HEK293 (cell line): ENCODE data around the gene PREX1.
A peak's percentile ranks its signal among the peaks of the same experiment; 100 is the strongest.

Source experiments
- GLI2 ChIP-seq: fragments of 450-650 bp; formaldehyde crosslinking; IDR thresholded peaks from 2 replicates; pipeline ENCODE4; 2017; ENCODE audit warnings: missing biosample characterization, missing genetic modification characterization, low read depth, borderline replicate concordance
- GLIS1 ChIP-seq: fragments of 450-650 bp; formaldehyde crosslinking; IDR thresholded peaks from 2 replicates; pipeline ENCODE4 v1.5.1; 2016; ENCODE audit warnings: missing biosample characterization, missing genetic modification characterization
- KLF16 ChIP-seq: fragments of 450-650 bp; formaldehyde crosslinking; IDR thresholded peaks from 2 replicates; pipeline ENCODE4 v1.5.1; 2017; ENCODE audit warnings: missing biosample characterization, missing genetic modification characterization
- MZF1 ChIP-seq: fragments of 450-650 bp; formaldehyde crosslinking; IDR thresholded peaks from 2 replicates; pipeline ENCODE4 v1.5.1; 2017; ENCODE audit warnings: missing biosample characterization, missing genetic modification characterization, borderline replicate concordance
- OVOL3 ChIP-seq: fragments of 450-650 bp; formaldehyde crosslinking; IDR thresholded peaks from 2 replicates; pipeline ENCODE4 v1.5.1; 2016; ENCODE audit warnings: missing biosample characterization, missing genetic modification characterization
- SALL2 ChIP-seq: fragments of 450-650 bp; formaldehyde crosslinking; IDR thresholded peaks from 2 replicates; pipeline ENCODE4 v1.5.0; 2017; ENCODE audit warnings: missing biosample characterization, mild to moderate bottlenecking, missing genetic modification characterization, borderline replicate concordance
- SP3 ChIP-seq: fragments of 450-650 bp; formaldehyde crosslinking; IDR thresholded peaks from 2 replicates; pipeline ENCODE4 v1.5.1; 2016; ENCODE audit warnings: missing biosample characterization, missing genetic modification characterization
- ZIC2 ChIP-seq: fragments of 450-650 bp; formaldehyde crosslinking; IDR thresholded peaks from 2 replicates; pipeline ENCODE4 v1.5.1; 2016; ENCODE audit warnings: missing biosample characterization, missing genetic modification characterization
- ZNF138 ChIP-seq: fragments of 450-650 bp; formaldehyde crosslinking; IDR thresholded peaks from 2 replicates; pipeline ENCODE4 v1.5.1; 2016; ENCODE audit warnings: missing biosample characterization, missing genetic modification characterization, borderline replicate concordance
- ZNF175 ChIP-seq: fragments of 450-650 bp; formaldehyde crosslinking; IDR thresholded peaks from 2 replicates; pipeline ENCODE4 v1.5.1; 2016; ENCODE audit warnings: missing biosample characterization, missing genetic modification characterization
- ZNF2 ChIP-seq: fragments of 450-650 bp; formaldehyde crosslinking; IDR thresholded peaks from 2 replicates; pipeline ENCODE4 v1.5.1; 2016; ENCODE audit warnings: missing biosample characterization, missing genetic modification characterization
- ZNF221 ChIP-seq: fragments of 450-650 bp; formaldehyde crosslinking; IDR thresholded peaks from 2 replicates; pipeline ENCODE4 v1.5.1; 2017; ENCODE audit warnings: missing biosample characterization, missing genetic modification characterization, borderline replicate concordance
- ZNF23 ChIP-seq: fragments of 450-650 bp; formaldehyde crosslinking; IDR thresholded peaks from 2 replicates; pipeline ENCODE4 v1.5.1; 2016; ENCODE audit warnings: missing biosample characterization, missing genetic modification characterization, borderline replicate concordance
- ZNF292 ChIP-seq: fragments of 450-650 bp; formaldehyde crosslinking; IDR thresholded peaks from 2 replicates; pipeline ENCODE4 v1.5.1; 2016; ENCODE audit warnings: low read depth, missing biosample characterization, missing genetic modification characterization, borderline replicate concordance
- ZNF473 ChIP-seq: fragments of 450-650 bp; formaldehyde crosslinking; IDR thresholded peaks from 2 replicates; pipeline ENCODE4 v1.5.1; 2017; ENCODE audit warnings: missing biosample characterization, missing genetic modification characterization
- ZNF514 ChIP-seq: fragments of 450-650 bp; formaldehyde crosslinking; IDR thresholded peaks from 2 replicates; pipeline ENCODE4 v1.5.1; 2016; ENCODE audit warnings: missing biosample characterization, missing genetic modification characterization
- ZNF521 ChIP-seq: fragments of 450-650 bp; formaldehyde crosslinking; IDR thresholded peaks from 2 replicates; pipeline ENCODE4 v1.5.1; 2017; ENCODE audit warnings: missing biosample characterization, mild to moderate bottlenecking, missing genetic modification characterization
- ZNF549 ChIP-seq: fragments of 450-650 bp; IDR thresholded peaks from 2 replicates; pipeline ENCODE4 v1.5.1; 2018; ENCODE audit warnings: missing biosample characterization, missing genetic modification characterization, mild to moderate bottlenecking, inconsistent platforms, moderate library complexity
- ZNF596 ChIP-seq: fragments of 450-650 bp; IDR thresholded peaks from 2 replicates; pipeline ENCODE4 v1.5.0; 2018; ENCODE audit warnings: missing biosample characterization, mild to moderate bottlenecking, missing genetic modification characterization, moderate library complexity
- ZNF600 ChIP-seq: fragments of 450-650 bp; formaldehyde crosslinking; IDR thresholded peaks from 2 replicates; pipeline ENCODE4 v1.5.1; 2016; ENCODE audit warnings: missing biosample characterization, missing genetic modification characterization
- ZNF629 ChIP-seq: fragments of 450-650 bp; formaldehyde crosslinking; IDR thresholded peaks from 2 replicates; pipeline ENCODE4 v1.5.1; 2017; ENCODE audit warnings: missing biosample characterization, missing genetic modification characterization
- ZNF658 ChIP-seq: fragments of 450-650 bp; formaldehyde crosslinking; IDR thresholded peaks from 2 replicates; pipeline ENCODE4; 2016; ENCODE audit warnings: missing biosample characterization, missing genetic modification characterization
- ZNF660 ChIP-seq: fragments of 450-650 bp; IDR thresholded peaks from 2 replicates; pipeline ENCODE4 v1.5.1; 2018; ENCODE audit warnings: missing biosample characterization, mild to moderate bottlenecking, missing genetic modification characterization
- ZNF707 ChIP-seq: fragments of 450-650 bp; formaldehyde crosslinking; IDR thresholded peaks from 2 replicates; pipeline ENCODE4 v1.5.1; 2016; ENCODE audit warnings: missing biosample characterization, missing genetic modification characterization
- ZNF830 ChIP-seq: fragments of 450-650 bp; IDR thresholded peaks from 2 replicates; pipeline ENCODE4 v1.5.0; 2018; ENCODE audit warnings: missing biosample characterization, missing genetic modification characterization, low read depth, mild to moderate bottlenecking, moderate library complexity
- ZSCAN30 ChIP-seq: fragments of 450-650 bp; IDR thresholded peaks from 2 replicates; pipeline ENCODE4 v1.5.1; 2018; ENCODE audit warnings: missing biosample characterization, mild to moderate bottlenecking, missing genetic modification characterization, moderate library complexity
- TF ChIP-seq, protein P1 (sequence below): fragments of 450-650 bp; formaldehyde crosslinking; conservative IDR thresholded peaks from 2 replicates; pipeline ENCODE4 v1.5.1; 2016; ENCODE audit warnings: low read depth, missing biosample characterization, missing genetic modification characterization
- TF ChIP-seq, protein P2 (sequence below): fragments of 450-650 bp; formaldehyde crosslinking; IDR thresholded peaks from 2 replicates; pipeline ENCODE4 v1.5.1; 2016; ENCODE audit warnings: missing biosample characterization, missing genetic modification characterization
- TF ChIP-seq, protein P3 (sequence below): fragments of 450-650 bp; formaldehyde crosslinking; IDR thresholded peaks from 2 replicates; pipeline ENCODE4 v1.5.1; 2017; ENCODE audit warnings: missing biosample characterization, missing genetic modification characterization
- TF ChIP-seq, protein P4 (sequence below): fragments of 450-650 bp; formaldehyde crosslinking; IDR thresholded peaks from 2 replicates; pipeline ENCODE4 v1.5.1; 2016; ENCODE audit warnings: missing biosample characterization, missing genetic modification characterization
- TF ChIP-seq, protein P5 (sequence below): fragments of 450-650 bp; formaldehyde crosslinking; IDR thresholded peaks from 2 replicates; pipeline ENCODE4 v1.5.1; 2016; ENCODE audit warnings: missing biosample characterization, missing genetic modification characterization

Gene PREX1

DNA sequence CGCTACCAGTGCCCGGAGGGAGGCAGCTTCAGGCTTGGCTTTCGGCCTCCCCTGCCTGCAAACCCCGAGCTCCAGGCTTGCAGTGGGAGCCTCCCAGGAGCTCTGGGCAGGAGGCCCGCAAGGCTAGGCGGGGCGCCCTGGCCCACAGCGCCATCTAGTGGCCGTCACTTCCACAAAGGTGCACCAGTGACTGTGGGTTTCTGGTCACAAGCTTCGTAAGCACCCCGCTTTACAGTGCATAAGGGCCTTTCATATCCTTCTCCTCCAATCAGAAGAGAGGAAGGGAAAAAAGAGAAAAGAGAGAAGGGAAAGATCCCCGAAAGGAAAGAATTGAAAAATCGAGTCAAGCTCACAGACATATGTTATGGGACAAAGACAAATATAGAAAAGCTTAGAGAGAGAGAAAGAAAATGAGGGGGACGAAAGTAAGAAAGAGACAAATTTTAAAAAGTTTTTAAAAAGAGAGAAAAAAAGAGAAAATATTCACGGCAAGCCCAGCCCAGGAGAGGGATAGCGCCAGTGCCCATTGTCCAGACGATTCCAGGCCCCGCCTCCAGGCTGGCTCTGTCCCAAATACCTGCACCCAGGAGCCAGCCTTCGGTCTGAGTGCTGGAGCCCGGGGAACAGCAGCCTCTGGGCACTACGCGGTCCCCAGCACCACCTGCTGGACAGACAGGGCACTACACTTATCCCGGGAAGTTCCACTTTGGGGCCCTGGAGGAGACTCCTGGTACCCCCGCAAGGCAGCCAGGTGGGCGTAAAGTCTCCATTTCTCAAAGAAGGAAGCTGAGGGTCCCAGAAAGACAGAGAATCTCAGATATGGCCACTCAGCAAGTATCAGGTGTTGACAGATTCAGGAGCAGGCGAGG lies 207.1 kb downstream of the PREX1 start (continued):
- TF ChIP-seq, protein P1, sequence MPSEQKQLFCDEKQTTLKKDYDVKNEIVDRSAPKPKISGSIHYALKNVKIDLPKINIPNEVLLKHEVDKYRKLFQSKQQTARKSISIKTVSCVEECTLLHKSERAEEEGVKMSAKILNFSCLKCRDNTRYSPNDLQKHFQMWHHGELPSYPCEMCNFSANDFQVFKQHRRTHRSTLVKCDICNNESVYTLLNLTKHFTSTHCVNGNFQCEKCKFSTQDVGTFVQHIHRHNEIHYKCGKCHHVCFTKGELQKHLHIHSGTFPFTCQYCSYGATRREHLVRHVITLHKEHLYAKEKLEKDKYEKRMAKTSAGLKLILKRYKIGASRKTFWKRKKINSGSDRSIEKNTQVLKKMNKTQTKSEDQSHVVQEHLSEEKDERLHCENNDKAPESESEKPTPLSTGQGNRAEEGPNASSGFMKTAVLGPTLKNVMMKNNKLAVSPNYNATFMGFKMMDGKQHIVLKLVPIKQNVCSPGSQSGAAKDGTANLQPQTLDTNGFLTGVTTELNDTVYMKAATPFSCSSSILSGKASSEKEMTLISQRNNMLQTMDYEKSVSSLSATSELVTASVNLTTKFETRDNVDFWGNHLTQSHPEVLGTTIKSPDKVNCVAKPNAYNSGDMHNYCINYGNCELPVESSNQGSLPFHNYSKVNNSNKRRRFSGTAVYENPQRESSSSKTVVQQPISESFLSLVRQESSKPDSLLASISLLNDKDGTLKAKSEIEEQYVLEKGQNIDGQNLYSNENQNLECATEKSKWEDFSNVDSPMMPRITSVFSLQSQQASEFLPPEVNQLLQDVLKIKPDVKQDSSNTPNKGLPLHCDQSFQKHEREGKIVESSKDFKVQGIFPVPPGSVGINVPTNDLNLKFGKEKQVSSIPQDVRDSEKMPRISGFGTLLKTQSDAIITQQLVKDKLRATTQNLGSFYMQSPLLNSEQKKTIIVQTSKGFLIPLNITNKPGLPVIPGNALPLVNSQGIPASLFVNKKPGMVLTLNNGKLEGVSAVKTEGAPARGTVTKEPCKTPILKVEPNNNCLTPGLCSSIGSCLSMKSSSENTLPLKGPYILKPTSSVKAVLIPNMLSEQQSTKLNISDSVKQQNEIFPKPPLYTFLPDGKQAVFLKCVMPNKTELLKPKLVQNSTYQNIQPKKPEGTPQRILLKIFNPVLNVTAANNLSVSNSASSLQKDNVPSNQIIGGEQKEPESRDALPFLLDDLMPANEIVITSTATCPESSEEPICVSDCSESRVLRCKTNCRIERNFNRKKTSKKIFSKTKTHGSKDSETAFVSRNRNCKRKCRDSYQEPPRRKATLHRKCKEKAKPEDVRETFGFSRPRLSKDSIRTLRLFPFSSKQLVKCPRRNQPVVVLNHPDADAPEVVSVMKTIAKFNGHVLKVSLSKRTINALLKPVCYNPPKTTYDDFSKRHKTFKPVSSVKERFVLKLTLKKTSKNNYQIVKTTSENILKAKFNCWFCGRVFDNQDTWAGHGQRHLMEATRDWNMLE (tag by site-specific recombination), result no peak; the same call in 1 of the 2 replicates
- TF ChIP-seq ZNF138, result no peak
- peak; percentile 86 for TF ChIP-seq KLF16 (tag by site-specific recombination)
- TF ChIP-seq SALL2 (tag by site-specific recombination), result no peak
- no peak for TF ChIP-seq ZNF292 (tag by site-specific recombination)
- TF ChIP-seq ZNF660 (tag by site-specific recombination), result no peak; the same call in 1 of the 2 replicates
- peak; percentile 93 for TF ChIP-seq ZSCAN30
- TF ChIP-seq, protein P2, sequence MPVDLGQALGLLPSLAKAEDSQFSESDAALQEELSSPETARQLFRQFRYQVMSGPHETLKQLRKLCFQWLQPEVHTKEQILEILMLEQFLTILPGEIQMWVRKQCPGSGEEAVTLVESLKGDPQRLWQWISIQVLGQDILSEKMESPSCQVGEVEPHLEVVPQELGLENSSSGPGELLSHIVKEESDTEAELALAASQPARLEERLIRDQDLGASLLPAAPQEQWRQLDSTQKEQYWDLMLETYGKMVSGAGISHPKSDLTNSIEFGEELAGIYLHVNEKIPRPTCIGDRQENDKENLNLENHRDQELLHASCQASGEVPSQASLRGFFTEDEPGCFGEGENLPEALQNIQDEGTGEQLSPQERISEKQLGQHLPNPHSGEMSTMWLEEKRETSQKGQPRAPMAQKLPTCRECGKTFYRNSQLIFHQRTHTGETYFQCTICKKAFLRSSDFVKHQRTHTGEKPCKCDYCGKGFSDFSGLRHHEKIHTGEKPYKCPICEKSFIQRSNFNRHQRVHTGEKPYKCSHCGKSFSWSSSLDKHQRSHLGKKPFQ (tag by site-specific recombination), result no peak
- no peak for TF ChIP-seq ZNF596
- TF ChIP-seq, protein P3, sequence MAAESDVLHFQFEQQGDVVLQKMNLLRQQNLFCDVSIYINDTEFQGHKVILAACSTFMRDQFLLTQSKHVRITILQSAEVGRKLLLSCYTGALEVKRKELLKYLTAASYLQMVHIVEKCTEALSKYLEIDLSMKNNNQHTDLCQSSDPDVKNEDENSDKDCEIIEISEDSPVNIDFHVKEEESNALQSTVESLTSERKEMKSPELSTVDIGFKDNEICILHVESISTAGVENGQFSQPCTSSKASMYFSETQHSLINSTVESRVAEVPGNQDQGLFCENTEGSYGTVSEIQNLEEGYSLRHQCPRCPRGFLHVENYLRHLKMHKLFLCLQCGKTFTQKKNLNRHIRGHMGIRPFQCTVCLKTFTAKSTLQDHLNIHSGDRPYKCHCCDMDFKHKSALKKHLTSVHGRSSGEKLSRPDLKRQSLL (tag by site-specific recombination), result peak; percentile 78
- peak; percentile 31; the same call in 1 of the 2 replicates for TF ChIP-seq SP3 (tag by site-specific recombination)
- TF ChIP-seq ZNF830 (tag by site-specific recombination), result no peak
- no peak for TF ChIP-seq ZNF23
- TF ChIP-seq ZNF473 (tag by site-specific recombination), result no peak
- TF ChIP-seq ZNF221 (tag by site-specific recombination), result no peak
- no peak for TF ChIP-seq ZNF175 (tag by site-specific recombination)
- TF ChIP-seq ZNF521, result no peak
- peak; percentile 61 for TF ChIP-seq ZNF629
- TF ChIP-seq ZNF707, result no peak
- TF ChIP-seq OVOL3, result no peak
- TF ChIP-seq ZIC2 (tag by site-specific recombination), result peak; percentile 90
- TF ChIP-seq GLI2 (tag by site-specific recombination), result no peak
- no peak for TF ChIP-seq ZNF658 (tag by site-specific recombination)
- TF ChIP-seq ZNF514 (tag by site-specific recombination), result no peak
- TF ChIP-seq ZNF600 (tag by site-specific recombination), result no peak
- peak; percentile 100 for TF ChIP-seq ZNF2 (tag by site-specific recombination)
- TF ChIP-seq, protein P4, sequence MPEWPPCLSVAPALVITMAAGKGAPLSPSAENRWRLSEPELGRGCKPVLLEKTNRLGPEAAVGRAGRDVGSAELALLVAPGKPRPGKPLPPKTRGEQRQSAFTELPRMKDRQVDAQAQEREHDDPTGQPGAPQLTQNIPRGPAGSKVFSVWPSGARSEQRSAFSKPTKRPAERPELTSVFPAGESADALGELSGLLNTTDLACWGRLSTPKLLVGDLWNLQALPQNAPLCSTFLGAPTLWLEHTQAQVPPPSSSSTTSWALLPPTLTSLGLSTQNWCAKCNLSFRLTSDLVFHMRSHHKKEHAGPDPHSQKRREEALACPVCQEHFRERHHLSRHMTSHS, result no peak
- no peak for TF ChIP-seq MZF1 (tag by site-specific recombination)
- TF ChIP-seq GLIS1 (tag by site-specific recombination), result peak; percentile 90
- TF ChIP-seq, protein P5, sequence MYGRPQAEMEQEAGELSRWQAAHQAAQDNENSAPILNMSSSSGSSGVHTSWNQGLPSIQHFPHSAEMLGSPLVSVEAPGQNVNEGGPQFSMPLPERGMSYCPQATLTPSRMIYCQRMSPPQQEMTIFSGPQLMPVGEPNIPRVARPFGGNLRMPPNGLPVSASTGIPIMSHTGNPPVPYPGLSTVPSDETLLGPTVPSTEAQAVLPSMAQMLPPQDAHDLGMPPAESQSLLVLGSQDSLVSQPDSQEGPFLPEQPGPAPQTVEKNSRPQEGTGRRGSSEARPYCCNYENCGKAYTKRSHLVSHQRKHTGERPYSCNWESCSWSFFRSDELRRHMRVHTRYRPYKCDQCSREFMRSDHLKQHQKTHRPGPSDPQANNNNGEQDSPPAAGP (tag by site-specific recombination), result no peak; the same call in 1 of the 2 replicates
- TF ChIP-seq ZNF549 (tag by site-specific recombination), result no peak
